Lower lobe of right lung (tissue), 2 donors: Measurements from ENCODE around the gene KIF16B. TPM values are rescaled to one million over a fixed set of nuclear protein-coding genes. Genes with fewer than 3 reads are reported as not detected.

Source experiments
- ATAC-seq, 2 donors: fragments of 200-7000 bp; cut with Tn5 transposase; one replicate each; pipeline ENCODE4 v1.9.1; 2020 to 2022; ENCODE audit warnings: mild to moderate bottlenecking in 2 of 2, moderate library complexity in 2 of 2
- DNase-seq: peaks from one replicate; pipeline ENCODE4 v3.0.0-alpha.2; 2020
- H3K27ac ChIP-seq: fragments of 200-600 bp; one replicate; pipeline ENCODE4 v1.8.0; 2022
- H3K27me3 ChIP-seq: fragments of 200-600 bp; one replicate; pipeline ENCODE4 v1.8.0; 2022; ENCODE audit warnings: low read depth
- H3K36me3 ChIP-seq: fragments of 200-600 bp; one replicate; pipeline ENCODE4 v1.8.0; 2022; ENCODE audit warnings: mild to moderate bottlenecking
- H3K4me1 ChIP-seq: fragments of 200-600 bp; one replicate; pipeline ENCODE4 v1.8.0; 2022
- H3K4me3 ChIP-seq: fragments of 200-600 bp; one replicate; pipeline ENCODE4 v1.8.0; 2022; ENCODE audit warnings: mild to moderate bottlenecking
- H3K9me3 ChIP-seq: fragments of 200-600 bp; one replicate; pipeline ENCODE4 v1.8.0; 2022
- CTCF ChIP-seq: fragments of 200-600 bp; IDR thresholded peaks from one replicate; pipeline ENCODE4 v1.8.0; 2022; ENCODE audit warnings: antibody characterized with exemption, mild to moderate bottlenecking
- intact Hi-C: fragments of 100-400 bp; cut with DNase I; formaldehyde crosslinking; loops from one replicate; pipeline ENCODE4 v1.11.0; 2022
- total RNA-seq: library from RNA; stranded (reverse); fragmentation: NEBNext Ultra II Directional; extraction: Animal tissue kit (Norgen Biotek cat#: 25700); gene quantifications from one replicate; pipeline ENCODE4 v1.2.1, GENCODE V29; 2021
- donor health status: DM: no; HTN: yes; CAD: no; lungs with severe emphysema.

The KIF16B gene
- total RNA-seq, 1 donor from 2014 or later: 25.1 TPM

DNA sequence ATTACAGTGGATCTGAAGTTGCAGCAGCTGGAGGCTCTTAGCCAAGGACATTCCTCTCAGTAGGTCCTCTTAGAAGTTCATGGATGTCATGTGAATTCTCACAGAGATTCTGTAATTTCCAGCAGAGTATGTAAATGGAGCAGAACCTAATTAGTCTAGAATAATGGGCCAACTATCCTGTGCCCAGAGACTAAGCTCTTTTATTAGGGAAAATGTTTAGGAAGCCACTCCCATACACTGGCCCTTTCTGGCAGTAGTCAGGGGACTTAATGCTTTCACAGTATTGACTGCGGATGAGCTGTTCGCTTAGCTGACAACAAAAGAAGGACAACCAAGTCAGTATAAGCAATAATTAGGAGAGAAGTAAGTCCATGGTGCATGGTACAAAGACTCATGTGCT lies 43.8 kb upstream of the KIF16B start:
- Histone ChIP-seq H3K27ac (no peak overlapping the region), H3K9me3 (no peaks in the 10 kb centered on the region), H3K36me3 (no peaks in the 10 kb centered on the region), H3K27me3 (no peaks in the 10 kb centered on the region), H3K4me3 (no peak overlapping the region), H3K4me1 (no peaks in the 10 kb centered on the region)
- TF ChIP-seq CTCF: no peak
- DNase-seq (no peak), ATAC-seq (no peak)
- intact Hi-C loops: no loop called here

DNA sequence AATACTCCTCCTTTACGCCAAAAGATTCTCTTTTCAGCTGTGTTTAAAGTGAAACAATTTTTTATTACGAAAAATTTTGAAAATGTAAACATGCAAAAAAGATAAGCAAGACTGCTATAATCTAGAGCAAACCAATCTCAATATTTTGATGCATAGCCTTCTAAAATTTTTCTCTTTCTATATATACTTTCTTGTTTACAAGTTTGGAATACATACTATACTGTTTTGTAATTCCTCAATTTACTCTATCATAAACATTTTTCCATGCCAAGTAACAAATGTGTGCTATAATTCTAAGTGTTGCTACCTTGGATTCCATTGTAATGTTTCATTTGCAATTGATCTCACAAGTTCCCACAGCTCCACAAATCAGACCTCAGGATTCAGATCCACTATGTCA lies 43.1 kb upstream of the KIF16B start:
- Histone ChIP-seq H3K4me3 (no peak overlapping the region), H3K27ac (no peak overlapping the region), H3K4me1 (no peaks in the 10 kb centered on the region), H3K27me3 (no peaks in the 10 kb centered on the region), H3K36me3 (no peaks in the 10 kb centered on the region), H3K9me3 (no peaks in the 10 kb centered on the region)
- intact Hi-C loops: no loop called here
- DNase-seq: no peak
- no peak for ATAC-seq
- no peak for TF ChIP-seq CTCF

GRCh38 chr20:16615199-16615598 lies 42.0 kb upstream of the KIF16B start:
- no peak for TF ChIP-seq CTCF
- intact Hi-C loops: no loop called here
- Histone ChIP-seq H3K27me3 (no peaks in the 10 kb centered on the region), H3K36me3 (no peaks in the 10 kb centered on the region), H3K27ac (no peak overlapping the region), H3K9me3 (no peaks in the 10 kb centered on the region), H3K4me3 (no peak overlapping the region), H3K4me1 (no peaks in the 10 kb centered on the region)
- DNase-seq (no peak), ATAC-seq (peak; percentile 23 to 64)

DNA sequence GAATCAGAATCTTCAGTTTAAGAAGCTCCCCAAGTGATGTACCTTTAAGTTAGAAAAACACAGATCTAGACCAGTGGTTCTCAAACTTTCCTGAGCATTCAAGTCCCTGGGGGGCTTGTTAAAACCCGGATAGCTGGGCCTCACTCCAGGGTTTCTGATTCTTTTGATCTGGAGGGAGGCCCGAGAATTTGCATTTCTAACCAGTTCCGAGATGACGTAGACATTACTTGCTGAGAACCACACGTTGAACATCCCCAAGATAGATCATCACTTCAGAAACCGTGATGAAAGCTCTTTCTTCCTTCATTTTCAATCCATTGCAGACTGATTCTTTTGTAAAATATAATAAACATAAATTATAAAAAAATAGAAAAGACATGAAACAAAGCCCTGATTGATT lies 40.7 kb upstream of the KIF16B start:
- no peaks in the 10 kb centered on the region for H3K27me3 ChIP-seq
- ATAC-seq (no peak), DNase-seq (no peak)
- no peaks in the 10 kb centered on the region for H3K36me3 ChIP-seq
- TF ChIP-seq CTCF: no peak
- no peak overlapping the region for H3K27ac ChIP-seq
- H3K4me1 ChIP-seq: no peaks in the 10 kb centered on the region
- intact Hi-C loops: no loop called here
- no peak overlapping the region for H3K4me3 ChIP-seq
- no peaks in the 10 kb centered on the region for H3K9me3 ChIP-seq

DNA sequence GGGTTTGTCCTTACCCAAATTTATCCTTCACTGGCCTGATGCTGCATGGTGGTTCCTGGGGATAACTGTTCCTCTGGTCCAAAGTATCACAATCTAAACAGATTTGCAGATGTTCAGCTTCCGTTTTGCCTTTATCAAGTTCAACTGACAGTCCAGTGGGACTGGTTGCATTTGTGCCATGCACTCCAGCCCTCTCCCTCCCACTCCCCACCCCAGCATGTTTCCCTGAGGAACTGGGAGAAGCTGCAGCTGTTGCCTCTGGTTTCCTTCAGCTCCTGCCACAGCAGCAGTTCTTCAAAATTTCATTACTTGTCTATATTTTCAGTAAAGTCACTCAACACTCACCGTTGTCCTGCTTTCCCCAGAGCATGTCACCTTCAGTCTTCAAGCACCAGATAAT lies 39.5 kb upstream of the KIF16B start:
- no peaks in the 10 kb centered on the region for H3K4me1 ChIP-seq
- ATAC-seq (no peak), DNase-seq (no peak)
- TF ChIP-seq CTCF: no peak
- no peaks in the 10 kb centered on the region for H3K36me3 ChIP-seq
- H3K27ac ChIP-seq: no peak overlapping the region
- H3K9me3 ChIP-seq: no peaks in the 10 kb centered on the region
- intact Hi-C loops: no loop called here
- no peak overlapping the region for H3K4me3 ChIP-seq
- no peaks in the 10 kb centered on the region for H3K27me3 ChIP-seq

DNA sequence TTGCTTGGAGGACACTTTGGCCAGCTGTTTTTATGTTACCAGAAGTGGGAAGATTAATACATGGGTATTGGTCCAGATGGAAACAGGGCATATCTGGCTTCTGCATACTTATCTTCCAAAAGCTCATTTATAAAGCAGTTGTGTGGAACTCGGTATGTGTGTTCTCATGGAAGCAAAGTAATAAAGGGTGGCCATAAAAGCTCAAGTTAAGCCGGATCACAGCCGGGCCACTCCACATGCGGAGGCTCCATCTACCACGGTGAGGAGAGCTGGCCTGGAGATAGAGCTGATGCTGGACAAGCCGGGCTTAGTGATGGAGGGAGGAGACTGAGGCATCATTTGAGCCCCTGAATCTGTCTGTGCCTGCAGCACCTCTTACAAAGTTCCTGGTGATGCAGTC lies 38.6 kb upstream of the KIF16B start:
- H3K27me3 ChIP-seq: no peaks in the 10 kb centered on the region
- intact Hi-C loops: no loop called here
- H3K27ac ChIP-seq: no peak overlapping the region
- no peaks in the 10 kb centered on the region for H3K9me3 ChIP-seq
- no peaks in the 10 kb centered on the region for H3K4me1 ChIP-seq
- no peak overlapping the region for H3K4me3 ChIP-seq
- ATAC-seq (no peak), DNase-seq (no peak)
- H3K36me3 ChIP-seq: no peaks in the 10 kb centered on the region
- no peak for TF ChIP-seq CTCF
